ENCODE results near the gene NACA.
"Not testable (repeated sequence)": the region's sequence is repeated elsewhere in the genome, so short reads cannot be mapped to it uniquely, and the experiment has no call there.

Gene NACA

DNA sequence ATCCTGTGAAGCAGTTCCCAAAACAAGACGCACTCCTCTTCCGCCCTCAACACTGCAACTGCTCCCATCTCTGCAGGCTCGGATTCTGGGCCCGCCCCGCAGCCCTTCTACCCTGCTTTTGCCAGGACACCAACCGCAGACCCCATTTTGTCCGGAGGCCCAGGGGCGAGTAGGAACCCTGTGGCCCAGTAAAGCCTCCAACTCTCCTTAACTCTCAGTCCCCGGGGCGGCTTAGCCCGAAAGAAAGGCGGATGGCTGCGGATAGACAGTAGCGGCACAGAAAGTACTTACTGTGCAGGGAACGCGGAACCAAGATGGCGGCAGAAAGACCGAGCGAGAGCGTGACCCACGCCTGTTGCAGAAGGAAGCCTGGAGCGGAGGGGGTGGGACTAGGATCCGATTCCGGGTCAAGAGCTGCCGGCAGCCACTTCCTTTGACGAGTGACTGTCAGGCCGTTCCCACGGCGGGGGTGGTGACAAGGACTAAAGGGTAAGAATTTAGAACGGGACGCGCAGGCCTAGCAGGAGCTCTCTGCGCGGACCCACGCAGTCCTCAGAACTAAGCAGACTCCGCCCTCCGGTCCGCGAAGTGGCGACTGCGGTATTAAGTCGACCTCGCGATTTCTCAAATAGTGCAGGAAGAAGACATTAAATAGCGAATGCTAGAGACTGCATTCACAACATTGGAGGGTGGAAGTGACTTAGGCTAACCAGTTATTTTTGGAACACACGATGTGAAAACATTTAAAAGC, at the start of gene NACA:
NACA (minus strand) TSS at position 328 of the 751 bp plus-strand sequence. CDS start 778 bp downstream, outside the sequence.
- DNase-seq, result peak; percentile 96

DNA sequence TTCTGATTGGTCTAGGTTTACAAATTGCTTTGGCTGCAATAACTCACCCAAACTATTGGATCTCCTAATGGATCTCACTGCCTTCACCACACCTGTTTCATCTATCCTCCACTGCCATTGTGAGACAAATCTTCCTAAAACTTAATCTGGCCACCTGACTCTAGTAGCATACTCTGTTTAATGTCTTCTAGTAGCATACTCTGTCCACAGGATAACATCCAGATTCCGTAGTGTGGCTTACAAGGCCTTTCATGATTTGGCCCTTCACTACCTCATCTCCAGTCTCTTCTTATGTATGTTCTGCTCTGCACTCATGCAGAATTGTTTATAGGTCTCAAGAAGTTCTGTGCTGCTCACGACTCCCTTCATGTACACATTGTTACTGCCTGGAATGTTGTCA, 48.0 kb upstream of the NACA start:
- DNase-seq, result no peak

DNA sequence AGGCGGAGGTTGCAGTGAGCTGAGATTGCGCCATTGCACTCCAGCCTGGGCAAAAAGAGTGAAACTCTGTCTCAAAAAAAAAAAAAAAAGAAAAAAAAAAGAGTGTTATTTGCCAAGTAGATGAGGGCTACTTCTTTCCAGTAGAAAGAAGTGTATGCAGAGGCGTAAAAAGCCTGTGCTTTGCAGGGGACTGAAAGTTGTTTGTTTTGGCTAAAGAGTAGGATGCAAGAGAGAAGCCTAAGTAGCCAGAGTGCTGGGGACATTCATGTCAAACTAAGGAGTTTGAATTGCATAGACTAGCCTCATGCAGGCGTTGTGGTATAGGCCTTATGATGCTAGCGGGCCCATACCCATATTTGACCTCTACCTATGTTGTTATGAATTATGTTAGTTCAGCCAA, 47.5 kb upstream of the NACA start:
- DNase-seq, result no peak

- DNase-seq, result no peak
Measured at GRCh38 chr12:56769868-56770267, 44.8 kb upstream of the NACA start.

DNA sequence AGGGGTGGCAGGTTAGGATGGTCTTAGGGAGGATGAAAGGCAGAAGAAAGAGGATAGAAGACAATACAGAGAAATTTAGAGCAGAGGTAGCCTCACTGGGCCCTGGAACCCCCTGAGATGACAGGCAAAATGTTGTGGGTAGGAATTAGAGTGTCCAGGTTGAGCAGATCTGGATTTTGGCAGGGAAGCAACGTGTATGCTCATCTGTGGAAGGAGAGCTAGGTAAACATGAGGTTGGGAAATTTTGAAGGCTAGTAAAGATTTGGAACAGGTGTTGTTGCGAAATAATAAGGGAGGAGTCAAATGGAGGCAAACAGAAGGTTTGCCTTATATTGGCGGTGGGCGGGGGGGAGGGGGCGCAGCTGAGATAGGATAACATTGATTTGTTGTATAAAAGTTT, 43.3 kb upstream of the NACA start:
- DNase-seq, result no peak

DNA sequence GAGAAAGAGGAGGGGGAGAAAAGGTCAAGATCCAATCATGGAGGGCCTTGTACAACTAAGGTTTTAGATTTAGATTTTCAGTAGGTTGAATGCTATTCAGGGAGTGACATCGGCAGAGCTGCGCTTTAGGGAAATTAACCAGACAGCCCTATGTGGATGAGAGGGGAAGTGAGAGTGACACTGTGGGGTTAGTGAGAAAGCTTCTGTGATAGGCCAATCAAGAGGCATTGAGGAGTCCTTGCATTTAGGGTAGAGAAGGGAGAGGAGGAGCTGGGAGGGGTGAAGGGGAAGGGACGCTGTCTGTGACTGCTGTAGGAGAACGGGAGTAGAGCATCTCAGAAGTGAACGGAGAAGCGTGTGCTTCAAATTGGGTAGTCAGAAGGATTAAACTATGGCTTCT, 41.4 kb upstream of the NACA start:
- DNase-seq, result no peak

- no peak for DNase-seq
Measured at GRCh38 chr12:56763753-56764657, 38.9 kb upstream of the NACA start.

GRCh38 chr12:56761812-56762211, 36.7 kb upstream of the NACA start:
- DNase-seq, result no peak

GRCh38 chr12:56760460-56760859, 35.4 kb upstream of the NACA start:
- DNase-seq, result no peak

GRCh38 chr12:56759263-56759908, 34.3 kb upstream of the NACA start:
- DNase-seq, result no peak

- no peak for DNase-seq
Measured at GRCh38 chr12:56758728-56759262, 33.7 kb upstream of the NACA start.

DNA sequence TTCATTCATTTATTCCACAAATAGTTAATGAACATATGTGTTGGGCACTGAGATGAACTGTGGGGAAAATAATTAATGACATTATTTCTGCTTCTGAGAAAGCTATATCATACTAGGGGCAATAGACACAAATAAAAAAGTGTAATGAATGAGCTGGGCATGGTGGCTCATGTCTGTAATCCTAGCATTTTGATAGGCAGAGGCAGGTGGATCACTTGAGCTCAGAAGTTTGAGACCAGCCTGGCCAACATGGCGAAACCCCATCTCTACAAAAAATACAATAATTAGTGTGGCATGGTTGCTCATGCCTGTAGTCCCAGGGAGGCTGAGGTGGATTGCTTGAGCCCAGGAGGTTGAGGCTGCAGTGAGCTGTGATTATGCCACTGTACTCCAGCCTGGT, 32.9 kb upstream of the NACA start:
- not testable (repeated sequence) for DNase-seq

DNA sequence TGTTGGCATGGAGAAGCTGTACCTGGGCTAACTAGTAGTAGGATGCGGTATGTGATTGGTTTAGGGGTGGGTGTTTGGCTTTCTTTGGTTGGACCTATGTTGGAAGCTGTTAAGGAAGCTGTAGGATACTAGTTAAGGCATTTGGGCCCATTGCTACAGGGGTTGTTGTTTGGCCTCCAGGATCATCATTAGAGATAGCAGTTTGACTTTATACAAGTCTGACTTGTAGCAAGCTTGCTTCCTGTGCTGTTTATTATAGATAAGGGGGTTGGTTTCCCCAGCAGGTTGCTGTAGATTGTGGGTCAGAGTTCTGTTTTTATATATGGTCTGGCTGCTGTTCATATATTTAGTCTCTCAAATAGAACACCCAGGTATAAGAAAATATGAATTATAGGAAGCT, 28.5 kb upstream of the NACA start:
- no peak for DNase-seq

GRCh38 chr12:56751712-56752598, 26.9 kb upstream of the NACA start, which contains the start of gene PRIM1:
TSS of gene PRIM1 (minus strand) at chr12:56752323. CDS start at chr12:56752298, 25 bp downstream.
- DNase-seq, result peak; percentile 93

- DNase-seq, result not testable (repeated sequence)
Measured at GRCh38 chr12:56750596-56750995, 25.5 kb upstream of the NACA start.

GRCh38 chr12:56749853-56750252, 24.8 kb upstream of the NACA start:
- no peak for DNase-seq

DNA sequence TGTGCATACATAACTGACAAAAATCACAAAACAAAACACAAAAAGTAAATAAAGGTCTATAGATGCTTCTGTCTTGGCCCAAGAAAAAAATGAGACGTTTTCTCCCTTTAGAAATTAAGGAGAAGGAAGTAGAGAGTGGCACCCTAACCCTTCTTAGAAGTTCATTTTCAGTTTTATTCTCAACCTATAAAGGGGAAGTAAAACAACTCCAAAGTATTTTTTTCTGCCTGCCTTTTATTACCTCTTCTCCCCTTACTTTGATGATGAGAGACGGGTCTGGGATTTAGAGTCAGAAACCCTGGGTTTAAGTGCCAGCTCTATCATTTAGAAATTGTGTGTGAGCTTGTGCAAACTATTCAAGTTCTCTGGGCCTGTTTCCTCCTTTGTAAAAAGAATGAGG, 24.3 kb upstream of the NACA start:
- no peak for DNase-seq

DNA sequence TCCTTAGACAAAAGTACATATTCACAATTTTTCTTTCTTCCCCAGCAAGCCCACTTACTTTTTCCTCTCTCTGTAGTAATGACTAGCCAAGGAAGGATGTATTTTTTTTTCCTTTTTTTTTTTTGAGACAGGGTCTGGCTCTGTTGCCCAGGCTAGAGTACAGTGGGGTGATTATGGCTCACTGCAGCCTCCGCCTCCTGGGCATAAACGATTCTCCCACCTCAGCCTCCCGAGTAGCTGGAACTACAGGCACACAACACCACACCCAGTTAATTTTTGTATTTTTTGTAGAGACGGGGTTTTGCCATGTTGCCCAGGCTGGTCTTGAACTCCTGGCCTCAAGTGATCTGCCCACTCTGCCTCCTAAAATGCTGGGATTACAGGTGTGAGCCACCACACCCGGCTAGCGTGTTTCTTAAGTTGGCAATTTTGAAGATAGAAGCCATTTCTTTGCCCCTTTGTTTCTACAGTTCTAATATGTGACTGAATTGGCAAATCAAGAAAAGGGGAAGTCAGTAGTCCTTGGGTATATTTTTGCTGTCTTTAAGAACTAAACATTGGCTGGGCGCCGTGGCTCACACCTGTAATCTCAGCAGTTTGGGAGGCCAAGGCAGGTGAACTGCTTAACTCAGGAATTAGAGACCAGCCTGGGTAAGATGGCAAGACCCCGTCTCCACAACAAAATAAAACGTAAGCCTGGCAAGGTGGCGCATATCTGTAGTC, 3.2 kb upstream of the NACA start:
- DNase-seq, result no peak

- not testable (repeated sequence) for DNase-seq
Measured at GRCh38 chr12:56726196-56726675, 1.1 kb upstream of the NACA start.

DNA sequence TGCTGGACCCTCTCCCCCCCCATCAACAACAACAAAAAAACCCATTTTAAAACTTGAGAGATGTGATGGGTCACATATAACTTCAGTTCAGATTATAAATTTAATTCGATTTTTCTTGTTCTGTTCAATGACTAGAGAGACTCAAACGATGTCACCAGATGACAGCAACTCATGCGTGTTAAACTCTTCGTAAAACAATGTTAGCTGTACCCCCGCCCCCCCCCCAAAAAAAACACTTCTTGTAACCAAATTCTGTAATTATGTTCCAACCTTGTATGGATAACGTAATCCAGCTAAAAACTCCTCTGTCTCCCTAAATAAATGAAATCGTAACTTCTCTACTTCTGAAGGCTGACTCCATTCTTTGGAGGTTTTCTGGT, 614 bp upstream of the NACA start:
- DNase-seq, result no peak

GRCh38 chr12:56724701-56724971, 463 bp downstream of the NACA start:
- DNase-seq, result no peak
